Measurements from ENCODE around the gene OR10G3. TPM values are rescaled to one million over a fixed set of nuclear protein-coding genes. Genes with fewer than 3 reads are reported as not detected.
A peak's percentile ranks its signal among the peaks of the same experiment; 100 is the strongest.

OR10G3 gene
- total and polyA plus RNA-seq, 12 donors, result not detected

DNA sequence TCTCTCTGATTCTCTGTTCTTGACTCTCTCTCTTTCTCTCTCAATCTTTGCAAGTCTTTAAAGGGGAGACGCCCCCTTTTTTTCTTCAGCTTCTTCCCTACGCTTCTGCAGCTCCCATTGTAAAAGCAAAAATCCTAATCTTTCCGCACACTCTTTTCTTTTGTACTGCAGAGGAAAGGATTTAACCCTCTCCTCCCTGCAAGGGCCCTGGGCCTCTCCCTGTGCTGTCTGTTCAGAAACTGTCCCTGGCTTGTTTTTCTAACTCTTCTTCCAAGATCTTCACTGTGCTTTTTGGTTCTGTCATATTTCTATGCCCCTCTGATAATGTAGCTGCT lies 42.8 kb downstream of the OR10G3 start:
- Histone ChIP-seq H3K4me3 (peak overlapping the region in 9 of 10 donors; percentile 5 to 47 (median 35)), H3K27me3 (peaks cover 0 to 98% (median 77%) of the 10 kb centered on the region in 7 donors), H3K36me3 (no peaks in the 10 kb centered on the region), H3K4me1 (peaks cover 0 to 14% (median 6%) of the 10 kb centered on the region in 9 donors), H3K27ac (no peak overlapping the region), H3K9me3 (no peaks in the 10 kb centered on the region)
- 20 to 23% methylated on average over 3 of the region's 3 CpGs for WGBS, 2 donors
- ATAC-seq (no peak), DNase-seq (no peak)
- TF ChIP-seq, protein P1, sequence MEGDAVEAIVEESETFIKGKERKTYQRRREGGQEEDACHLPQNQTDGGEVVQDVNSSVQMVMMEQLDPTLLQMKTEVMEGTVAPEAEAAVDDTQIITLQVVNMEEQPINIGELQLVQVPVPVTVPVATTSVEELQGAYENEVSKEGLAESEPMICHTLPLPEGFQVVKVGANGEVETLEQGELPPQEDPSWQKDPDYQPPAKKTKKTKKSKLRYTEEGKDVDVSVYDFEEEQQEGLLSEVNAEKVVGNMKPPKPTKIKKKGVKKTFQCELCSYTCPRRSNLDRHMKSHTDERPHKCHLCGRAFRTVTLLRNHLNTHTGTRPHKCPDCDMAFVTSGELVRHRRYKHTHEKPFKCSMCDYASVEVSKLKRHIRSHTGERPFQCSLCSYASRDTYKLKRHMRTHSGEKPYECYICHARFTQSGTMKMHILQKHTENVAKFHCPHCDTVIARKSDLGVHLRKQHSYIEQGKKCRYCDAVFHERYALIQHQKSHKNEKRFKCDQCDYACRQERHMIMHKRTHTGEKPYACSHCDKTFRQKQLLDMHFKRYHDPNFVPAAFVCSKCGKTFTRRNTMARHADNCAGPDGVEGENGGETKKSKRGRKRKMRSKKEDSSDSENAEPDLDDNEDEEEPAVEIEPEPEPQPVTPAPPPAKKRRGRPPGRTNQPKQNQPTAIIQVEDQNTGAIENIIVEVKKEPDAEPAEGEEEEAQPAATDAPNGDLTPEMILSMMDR (IDR thresholded peaks at IDR 0.05), result no peak
- intact Hi-C loops (cut with DNase I), result no loop called here

DNA sequence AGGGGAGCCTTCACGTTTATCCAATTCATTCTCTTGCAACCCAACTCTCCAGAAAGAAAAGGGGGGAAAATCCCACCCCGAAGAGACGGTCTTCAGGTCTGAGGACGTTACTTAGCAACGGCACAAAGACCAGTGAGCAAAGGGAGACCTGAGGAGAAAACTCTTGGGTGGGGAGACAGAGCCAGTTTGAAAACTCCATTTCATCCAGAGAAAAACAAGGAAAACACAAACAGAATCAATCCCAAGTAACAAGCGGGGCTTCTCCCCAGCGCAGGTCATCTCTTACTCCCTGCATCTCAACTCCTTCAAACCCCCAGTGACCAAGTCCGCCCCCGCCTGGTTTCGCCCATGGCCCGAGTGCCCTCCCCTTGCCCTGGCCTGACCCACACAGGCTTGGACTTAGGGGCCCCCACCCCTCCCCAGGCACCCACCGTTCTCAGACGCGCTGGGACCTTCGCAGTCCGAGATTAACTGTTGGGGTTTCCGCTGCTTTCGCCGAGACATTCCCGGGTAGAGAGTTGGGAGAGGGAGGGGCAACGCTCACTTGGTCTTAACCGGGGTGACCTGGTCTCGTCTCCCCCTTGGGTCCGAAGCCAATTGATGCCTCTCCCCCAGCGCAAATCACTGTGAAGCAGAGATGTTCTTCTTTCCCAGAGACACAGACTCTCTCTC lies 43.3 kb downstream of the OR10G3 start:
- no peak overlapping the region for H3K27ac ChIP-seq
- peaks cover 0 to 95% (median 75%) of the 10 kb centered on the region in 7 donors for H3K27me3 ChIP-seq
- intact Hi-C loops (cut with DNase I), result no loop called here
- H3K4me3 ChIP-seq, result peak overlapping the region in 9 of 10 donors; percentile 5 to 47 (median 35)
- peak in 3 of 8 donors; percentile 27 to 39 (median 35) for ATAC-seq
- peaks cover 0 to 14% (median 6%) of the 10 kb centered on the region in 9 donors for H3K4me1 ChIP-seq
- 2% methylated on average over 25 of the region's 25 CpGs for WGBS, 2 donors
- H3K36me3 ChIP-seq, result no peaks in the 10 kb centered on the region
- DNase-seq, result no peak
- H3K9me3 ChIP-seq, result no peaks in the 10 kb centered on the region
- TF ChIP-seq, protein P1 (IDR thresholded peaks at IDR 0.05), result no peak

DNA sequence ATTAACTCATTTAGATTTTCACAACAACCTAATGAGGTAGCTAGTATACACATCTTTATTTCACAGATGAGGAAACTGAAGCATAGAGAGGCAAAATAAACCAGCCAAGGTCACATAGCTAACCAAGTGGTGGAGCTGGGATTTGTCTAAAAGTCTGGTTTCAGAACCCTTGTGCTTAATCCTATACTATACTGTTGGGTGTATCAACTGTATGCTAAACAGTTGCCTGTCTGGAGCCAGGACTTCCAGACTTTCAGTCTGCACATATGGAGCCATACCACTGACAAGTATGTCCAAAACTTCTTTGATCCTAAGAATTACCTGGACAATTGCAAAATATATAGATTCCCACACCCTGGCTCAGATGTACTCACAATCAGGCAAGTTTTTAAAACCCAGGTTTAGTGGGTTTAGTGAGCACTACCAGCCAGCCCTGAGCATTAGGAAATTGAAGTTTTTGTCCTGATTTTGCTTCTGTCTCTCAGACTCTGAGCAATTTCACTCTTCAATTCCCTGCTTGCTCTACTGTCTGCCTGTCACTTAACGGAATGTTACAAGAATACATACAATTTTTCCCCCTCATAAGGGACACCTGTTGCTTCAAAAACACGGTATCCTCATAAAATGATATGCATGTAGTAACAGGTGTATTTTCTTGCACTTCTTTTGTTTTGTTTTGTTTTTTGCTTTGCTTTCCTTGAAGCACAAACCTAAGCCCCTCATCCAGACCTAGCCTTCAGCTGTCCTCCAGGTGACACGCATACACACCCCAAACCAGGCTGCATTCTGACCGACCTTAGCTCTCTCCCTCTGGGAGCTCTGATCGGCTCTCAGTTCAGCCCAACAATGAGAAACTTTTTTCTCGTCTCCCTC lies 44.1 kb downstream of the OR10G3 start:
- ATAC-seq (peak in 2 of 8 donors; percentile 27 to 37), DNase-seq (no peak)
- WGBS, 2 donors, result 21 to 26% methylated on average over 6 of the region's 6 CpGs
- Histone ChIP-seq H3K9me3 (no peaks in the 10 kb centered on the region), H3K27ac (no peak overlapping the region), H3K4me3 (peak overlapping the region in 7 of 10 donors; percentile 5 to 47 (median 42)), H3K36me3 (no peaks in the 10 kb centered on the region), H3K4me1 (peaks cover 0 to 14% (median 6%) of the 10 kb centered on the region in 9 donors), H3K27me3 (peaks cover 0 to 87% (median 70%) of the 10 kb centered on the region in 7 donors)
- intact Hi-C loops (cut with DNase I), result no loop called here
- TF ChIP-seq, protein P1 (IDR thresholded peaks at IDR 0.05), result no peak

DNA sequence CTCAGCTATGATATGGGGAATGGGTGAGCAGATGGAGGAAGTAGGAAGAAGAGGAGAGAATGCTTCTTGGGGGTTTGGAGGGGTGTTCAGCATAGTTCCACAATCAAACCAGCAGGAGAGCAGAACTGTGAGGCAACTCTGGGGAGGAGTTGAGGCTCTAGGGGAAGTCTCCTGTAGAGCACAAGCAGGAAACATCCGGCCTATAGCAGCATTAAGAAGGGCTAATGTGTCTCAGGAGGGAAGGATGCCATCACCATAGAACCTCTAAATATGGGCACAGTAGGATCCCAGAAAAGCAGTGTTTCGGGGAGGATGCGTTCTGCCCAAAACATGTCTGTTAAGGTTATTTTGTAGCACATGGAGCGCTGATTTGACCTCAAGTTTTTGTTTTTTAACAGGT lies 45.3 kb downstream of the OR10G3 start:
- ATAC-seq (no peak), DNase-seq (no peak)
- H3K27ac ChIP-seq, result no peak overlapping the region
- H3K4me3 ChIP-seq, result no peak overlapping the region
- H3K36me3 ChIP-seq, result no peaks in the 10 kb centered on the region
- intact Hi-C loops (cut with DNase I), result no loop called here
- peaks cover 0 to 76% (median 68%) of the 10 kb centered on the region in 7 donors for H3K27me3 ChIP-seq
- peaks cover 0 to 14% (median 6%) of the 10 kb centered on the region in 9 donors for H3K4me1 ChIP-seq
- H3K9me3 ChIP-seq, result no peaks in the 10 kb centered on the region
- TF ChIP-seq, protein P1 (IDR thresholded peaks at IDR 0.05), result no peak
- 54 to 55% methylated on average over 4 of the region's 4 CpGs for WGBS, 2 donors

All from heart right ventricle (tissue), 16 donors.